ENCODE measurements around the gene ALAS2. TPM values are rescaled to one million over a fixed set of nuclear protein-coding genes. Genes with fewer than 3 reads are reported as not detected.

The ALAS2 gene
- total RNA-seq, 1 experiment from 2014 or later, result not detected

DNA sequence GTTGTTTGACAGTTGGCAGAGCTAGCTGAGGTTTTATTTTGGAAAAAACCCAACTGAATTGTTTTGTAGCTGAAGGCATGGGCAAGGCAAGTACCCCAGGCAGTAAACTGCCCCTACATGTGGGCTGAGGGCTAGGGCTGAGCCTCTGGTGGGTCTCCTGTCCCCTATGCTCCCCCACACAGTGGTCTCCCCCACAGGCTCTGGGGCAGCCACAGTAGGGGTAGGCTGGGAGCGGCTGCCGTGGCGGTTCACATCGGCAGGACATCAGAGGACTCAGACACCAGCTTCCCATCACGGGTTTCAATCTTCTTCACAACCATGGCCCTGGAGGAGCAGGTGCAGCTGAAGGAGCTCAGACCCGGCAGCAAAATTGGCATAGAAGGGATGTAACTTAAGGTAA lies 10.7 kb upstream of the ALAS2 start:
- H3K36me3 ChIP-seq (ENCODE audit: insufficient read depth, low read length), result no peaks in the 10 kb centered on the region
- no peak overlapping the region for H3K27ac ChIP-seq (ENCODE audit: low read length)
- H3K27me3 ChIP-seq (ENCODE audit: low read length), result no peaks in the 10 kb centered on the region
- no peak for DNase-seq
- no peak overlapping the region for H3K9ac ChIP-seq (ENCODE audit: low read length)
- no peak overlapping the region for H3K4me3 ChIP-seq (ENCODE audit: low read length)
- H3K9me2 ChIP-seq (replicated peaks; ENCODE audit: insufficient read depth, low read length), result no peaks in the 10 kb centered on the region
- H3K79me2 ChIP-seq (ENCODE audit: low read length), result no peaks in the 10 kb centered on the region
- H4K20me1 ChIP-seq (ENCODE audit: insufficient read depth, low read depth, low read length), result no peaks in the 10 kb centered on the region
- H3K4me2 ChIP-seq (ENCODE audit: low read depth, low read length, poor library complexity, severe bottlenecking), result no peak overlapping the region
- H2AFZ ChIP-seq (ENCODE audit: low read length), result no peak overlapping the region
- no peaks in the 10 kb centered on the region for H3K4me1 ChIP-seq (ENCODE audit: low read length)
- no peaks in the 10 kb centered on the region for H3K9me3 ChIP-seq (ENCODE audit: low read length)

DNA sequence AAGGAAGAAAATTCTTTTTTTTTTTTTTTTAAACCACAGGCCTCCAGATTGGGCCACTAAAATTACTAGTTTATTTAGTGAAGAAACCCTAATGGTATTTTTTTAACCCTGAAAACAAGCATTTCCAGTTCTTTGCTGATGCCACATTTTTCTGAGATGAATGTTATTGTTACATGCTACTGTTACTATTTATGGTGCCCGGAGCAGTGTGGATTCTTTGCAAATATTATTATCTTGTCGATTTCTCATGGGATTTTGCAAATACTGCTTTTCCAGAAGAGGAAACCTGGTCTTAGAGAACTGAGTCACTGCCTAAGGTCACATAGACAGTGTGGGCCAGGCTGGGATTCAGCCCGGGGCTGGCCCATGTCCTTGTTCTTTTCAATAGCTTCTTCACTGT lies 8.7 kb upstream of the ALAS2 start:
- no peak overlapping the region for H3K4me2 ChIP-seq (ENCODE audit: low read depth, low read length, poor library complexity, severe bottlenecking)
- no peaks in the 10 kb centered on the region for H3K4me1 ChIP-seq (ENCODE audit: low read length)
- H3K27ac ChIP-seq (ENCODE audit: low read length), result no peak overlapping the region

DNA sequence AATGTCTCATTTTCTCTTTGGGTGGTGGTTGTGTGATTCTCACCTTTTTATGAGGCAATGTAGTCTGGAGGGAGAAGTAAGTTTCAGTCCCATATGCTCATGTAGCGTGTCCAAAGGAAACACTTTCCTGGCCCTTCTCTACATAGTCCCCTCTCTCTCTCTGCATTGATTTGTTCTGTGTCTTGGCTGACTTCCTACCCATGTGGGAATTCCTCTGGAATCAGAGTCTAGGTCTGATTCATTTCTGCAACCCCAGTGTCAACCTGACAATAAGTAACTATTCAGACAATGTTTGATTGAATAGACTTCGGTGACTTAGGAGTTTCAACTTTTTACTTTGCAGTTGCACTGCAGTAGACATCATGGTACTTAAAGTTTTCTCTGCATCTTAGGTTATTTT lies 2.7 kb upstream of the ALAS2 start:
- no peaks in the 10 kb centered on the region for H4K20me1 ChIP-seq (ENCODE audit: insufficient read depth, low read depth, low read length)
- no peaks in the 10 kb centered on the region for H3K36me3 ChIP-seq (ENCODE audit: insufficient read depth, low read length)
- no peaks in the 10 kb centered on the region for H3K9me2 ChIP-seq (replicated peaks; ENCODE audit: insufficient read depth, low read length)
- DNase-seq, result no peak
- H2AFZ ChIP-seq (ENCODE audit: low read length), result no peak overlapping the region
- no peak overlapping the region for H3K4me3 ChIP-seq (ENCODE audit: low read length)
- no peak overlapping the region for H3K4me2 ChIP-seq (ENCODE audit: low read depth, low read length, poor library complexity, severe bottlenecking)
- no peaks in the 10 kb centered on the region for H3K9me3 ChIP-seq (ENCODE audit: low read length)
- no peak overlapping the region for H3K27ac ChIP-seq (ENCODE audit: low read length)
- no peaks in the 10 kb centered on the region for H3K27me3 ChIP-seq (ENCODE audit: low read length)
- H3K9ac ChIP-seq (ENCODE audit: low read length), result no peak overlapping the region
- no peaks in the 10 kb centered on the region for H3K79me2 ChIP-seq (ENCODE audit: low read length)
- H3K4me1 ChIP-seq (ENCODE audit: low read length), result no peaks in the 10 kb centered on the region

More for the DNA sequence above, 8.7 kb upstream of the ALAS2 start:
- Histone ChIP-seq H3K27me3 (ENCODE audit: low read length) (no peaks in the 10 kb centered on the region), H3K79me2 (ENCODE audit: low read length) (no peaks in the 10 kb centered on the region), H3K4me3 (ENCODE audit: low read length) (no peak overlapping the region), H2AFZ (ENCODE audit: low read length) (no peak overlapping the region), H4K20me1 (ENCODE audit: insufficient read depth, low read depth, low read length) (no peaks in the 10 kb centered on the region), H3K36me3 (ENCODE audit: insufficient read depth, low read length) (no peaks in the 10 kb centered on the region), H3K9ac (ENCODE audit: low read length) (no peak overlapping the region), H3K9me3 (ENCODE audit: low read length) (no peaks in the 10 kb centered on the region), H3K9me2 (replicated peaks; ENCODE audit: insufficient read depth, low read length) (no peaks in the 10 kb centered on the region)
- DNase-seq, result no peak

DNA sequence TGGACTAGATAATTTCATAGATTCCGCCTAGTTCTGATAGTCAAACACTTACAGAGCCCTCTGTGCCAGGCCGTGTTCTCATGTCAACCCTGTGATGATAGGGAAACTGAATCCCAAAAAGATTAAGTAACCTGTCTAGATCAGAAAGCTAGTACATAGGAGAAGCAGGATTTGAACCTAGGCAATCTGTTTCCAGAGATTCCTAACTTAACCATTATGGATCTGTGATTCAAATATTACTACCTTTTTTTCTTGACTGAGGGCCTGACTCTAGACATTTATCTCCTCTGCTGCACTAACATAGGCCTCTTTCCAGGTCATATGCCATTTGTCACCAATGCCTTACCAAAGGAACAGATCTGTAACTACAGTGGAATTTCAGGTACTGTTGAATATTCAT lies 1.5 kb downstream of the ALAS2 start:
- H4K20me1 ChIP-seq (ENCODE audit: insufficient read depth, low read depth, low read length), result no peaks in the 10 kb centered on the region
- no peak overlapping the region for H3K4me2 ChIP-seq (ENCODE audit: low read depth, low read length, poor library complexity, severe bottlenecking)
- H2AFZ ChIP-seq (ENCODE audit: low read length), result no peak overlapping the region
- H3K36me3 ChIP-seq (ENCODE audit: insufficient read depth, low read length), result no peaks in the 10 kb centered on the region
- no peaks in the 10 kb centered on the region for H3K79me2 ChIP-seq (ENCODE audit: low read length)
- no peak overlapping the region for H3K9ac ChIP-seq (ENCODE audit: low read length)
- no peaks in the 10 kb centered on the region for H3K9me2 ChIP-seq (replicated peaks; ENCODE audit: insufficient read depth, low read length)
- H3K4me1 ChIP-seq (ENCODE audit: low read length), result no peaks in the 10 kb centered on the region
- H3K27me3 ChIP-seq (ENCODE audit: low read length), result no peaks in the 10 kb centered on the region
- H3K9me3 ChIP-seq (ENCODE audit: low read length), result no peaks in the 10 kb centered on the region
- DNase-seq, result no peak
- no peak overlapping the region for H3K27ac ChIP-seq (ENCODE audit: low read length)
- no peak overlapping the region for H3K4me3 ChIP-seq (ENCODE audit: low read length)

DNA sequence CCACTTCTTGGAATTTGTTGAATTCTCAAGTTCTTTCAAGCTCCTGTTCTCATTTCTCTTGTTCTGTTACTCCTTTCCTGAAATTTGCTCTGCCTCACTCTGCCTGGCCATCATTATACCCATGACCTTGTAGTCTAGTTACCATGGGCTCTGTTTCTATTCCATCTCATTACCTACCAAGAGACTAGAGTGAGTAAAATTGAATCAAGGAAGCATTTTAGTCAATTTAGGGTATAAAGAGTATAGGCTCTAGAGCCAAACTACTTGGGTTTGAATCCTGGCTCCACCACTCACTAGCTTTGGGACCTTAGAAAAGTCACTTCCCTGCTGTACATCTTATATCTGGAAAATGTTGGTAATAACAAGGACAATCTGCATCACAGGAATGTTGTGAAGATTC lies 2.2 kb downstream of the ALAS2 start:
- Histone ChIP-seq H3K9ac (ENCODE audit: low read length) (no peak overlapping the region), H3K36me3 (ENCODE audit: insufficient read depth, low read length) (no peaks in the 10 kb centered on the region), H3K9me2 (replicated peaks; ENCODE audit: insufficient read depth, low read length) (no peaks in the 10 kb centered on the region), H3K27me3 (ENCODE audit: low read length) (no peaks in the 10 kb centered on the region), H2AFZ (ENCODE audit: low read length) (no peak overlapping the region), H4K20me1 (ENCODE audit: insufficient read depth, low read depth, low read length) (no peaks in the 10 kb centered on the region), H3K4me2 (ENCODE audit: low read depth, low read length, poor library complexity, severe bottlenecking) (no peak overlapping the region), H3K79me2 (ENCODE audit: low read length) (no peaks in the 10 kb centered on the region), H3K9me3 (ENCODE audit: low read length) (no peaks in the 10 kb centered on the region), H3K4me1 (ENCODE audit: low read length) (no peaks in the 10 kb centered on the region), H3K4me3 (ENCODE audit: low read length) (no peak overlapping the region), H3K27ac (ENCODE audit: low read length) (no peak overlapping the region)
- no peak for DNase-seq

DNA sequence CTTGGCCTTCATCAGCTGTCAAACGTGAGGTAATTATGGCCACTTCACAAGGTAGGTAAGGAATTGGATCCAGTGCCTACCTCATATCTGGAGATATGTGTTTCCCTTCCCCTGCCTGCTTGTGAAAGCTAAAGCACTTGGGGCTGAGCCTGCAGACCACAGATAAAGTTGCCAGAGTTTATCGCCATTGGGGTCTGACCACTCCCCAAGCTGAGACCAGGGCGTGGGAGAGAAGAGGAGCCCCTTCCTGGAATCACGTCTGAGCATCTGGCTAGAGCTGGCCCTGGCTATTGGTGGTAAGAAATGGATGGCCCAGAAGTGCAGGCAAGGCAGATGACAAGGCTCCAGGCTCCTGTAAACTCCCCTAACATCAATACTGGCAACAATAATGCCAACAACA lies 2.7 kb downstream of the ALAS2 start:
- Histone ChIP-seq H4K20me1 (ENCODE audit: insufficient read depth, low read depth, low read length) (no peaks in the 10 kb centered on the region), H3K9ac (ENCODE audit: low read length) (no peak overlapping the region), H3K4me2 (ENCODE audit: low read depth, low read length, poor library complexity, severe bottlenecking) (no peak overlapping the region), H3K36me3 (ENCODE audit: insufficient read depth, low read length) (no peaks in the 10 kb centered on the region), H3K27me3 (ENCODE audit: low read length) (no peaks in the 10 kb centered on the region), H3K4me1 (ENCODE audit: low read length) (no peaks in the 10 kb centered on the region), H3K9me2 (replicated peaks; ENCODE audit: insufficient read depth, low read length) (no peaks in the 10 kb centered on the region), H3K27ac (ENCODE audit: low read length) (no peak overlapping the region), H3K4me3 (ENCODE audit: low read length) (no peak overlapping the region), H2AFZ (ENCODE audit: low read length) (no peak overlapping the region), H3K79me2 (ENCODE audit: low read length) (no peaks in the 10 kb centered on the region), H3K9me3 (ENCODE audit: low read length) (no peaks in the 10 kb centered on the region)
- DNase-seq, result no peak

DNA sequence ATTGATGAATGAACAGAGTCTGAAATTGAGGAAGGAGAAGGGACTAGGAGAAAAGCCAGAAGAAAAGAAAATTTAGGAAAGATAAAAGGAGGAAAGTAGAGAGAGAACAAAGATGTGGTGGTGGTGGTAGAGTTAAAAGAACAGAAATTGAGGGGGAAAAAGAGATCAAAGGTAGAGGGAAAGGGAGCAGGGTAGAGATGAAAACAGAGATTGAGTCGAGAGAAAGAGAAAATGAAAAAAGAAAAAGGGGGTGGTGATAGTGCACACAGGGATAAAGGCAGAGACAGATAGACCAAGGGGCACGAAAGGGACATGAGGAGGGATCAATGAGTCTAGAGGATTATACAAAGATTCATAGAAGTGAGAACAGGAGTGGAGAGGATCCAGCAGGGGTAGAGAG lies 3.9 kb downstream of the ALAS2 start:
- Histone ChIP-seq H3K4me3 (ENCODE audit: low read length) (no peak overlapping the region), H3K9ac (ENCODE audit: low read length) (no peak overlapping the region), H3K79me2 (ENCODE audit: low read length) (no peaks in the 10 kb centered on the region), H2AFZ (ENCODE audit: low read length) (no peak overlapping the region), H3K27me3 (ENCODE audit: low read length) (no peaks in the 10 kb centered on the region), H3K9me3 (ENCODE audit: low read length) (no peaks in the 10 kb centered on the region), H3K4me2 (ENCODE audit: low read depth, low read length, poor library complexity, severe bottlenecking) (no peak overlapping the region), H3K27ac (ENCODE audit: low read length) (no peak overlapping the region), H3K36me3 (ENCODE audit: insufficient read depth, low read length) (no peaks in the 10 kb centered on the region), H3K4me1 (ENCODE audit: low read length) (no peaks in the 10 kb centered on the region), H4K20me1 (ENCODE audit: insufficient read depth, low read depth, low read length) (no peaks in the 10 kb centered on the region), H3K9me2 (replicated peaks; ENCODE audit: insufficient read depth, low read length) (no peaks in the 10 kb centered on the region)
- no peak for DNase-seq

DNA sequence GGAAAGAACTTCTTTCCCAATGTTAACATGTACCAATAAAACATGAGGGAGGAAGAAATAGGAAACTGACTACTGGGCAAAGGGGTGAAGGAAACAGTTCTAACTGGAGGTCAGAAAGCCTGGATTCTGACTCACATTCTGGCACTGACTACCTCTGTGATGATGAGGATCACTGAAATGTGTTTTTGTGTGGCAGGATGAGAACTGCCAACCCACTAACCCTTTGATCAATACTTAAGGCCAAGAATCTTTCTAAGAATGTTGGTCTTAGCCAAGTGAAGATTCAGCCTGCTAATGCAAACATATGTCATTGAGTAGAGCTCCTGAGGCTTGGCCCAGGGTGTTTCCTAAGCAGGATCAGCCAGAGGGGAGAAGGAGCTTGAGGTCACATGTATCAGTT lies 4.6 kb downstream of the ALAS2 start:
- DNase-seq, result no peak
- Histone ChIP-seq H3K27me3 (ENCODE audit: low read length) (no peaks in the 10 kb centered on the region), H3K4me1 (ENCODE audit: low read length) (no peaks in the 10 kb centered on the region), H2AFZ (ENCODE audit: low read length) (no peak overlapping the region), H3K9me2 (replicated peaks; ENCODE audit: insufficient read depth, low read length) (no peaks in the 10 kb centered on the region), H3K4me3 (ENCODE audit: low read length) (no peak overlapping the region), H3K27ac (ENCODE audit: low read length) (no peak overlapping the region), H3K9me3 (ENCODE audit: low read length) (no peaks in the 10 kb centered on the region), H3K9ac (ENCODE audit: low read length) (no peak overlapping the region), H3K4me2 (ENCODE audit: low read depth, low read length, poor library complexity, severe bottlenecking) (no peak overlapping the region), H3K36me3 (ENCODE audit: insufficient read depth, low read length) (no peaks in the 10 kb centered on the region), H4K20me1 (ENCODE audit: insufficient read depth, low read depth, low read length) (no peaks in the 10 kb centered on the region), H3K79me2 (ENCODE audit: low read length) (no peaks in the 10 kb centered on the region)

DNA sequence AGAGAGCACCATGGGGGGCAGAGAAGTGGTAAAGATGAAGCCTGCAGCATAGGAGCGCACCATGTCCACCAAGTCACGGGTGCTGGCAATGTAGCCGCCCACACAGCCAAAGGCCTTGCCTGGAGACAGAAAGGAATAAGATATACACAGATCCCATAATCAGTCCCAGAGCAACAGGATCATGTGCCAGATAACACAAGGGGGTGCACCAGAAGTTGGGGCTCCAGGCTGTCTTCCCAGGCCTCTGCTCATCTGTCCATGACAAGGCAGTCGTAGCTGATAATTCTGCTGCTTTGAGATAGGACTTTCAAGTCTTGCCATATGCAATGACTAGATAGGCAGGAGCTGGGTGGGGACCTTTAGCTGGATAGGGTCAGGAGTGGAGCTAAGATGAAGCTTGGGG lies 15.9 kb downstream of the ALAS2 start:
- Histone ChIP-seq H3K4me1 (ENCODE audit: low read length) (no peaks in the 10 kb centered on the region), H3K4me2 (ENCODE audit: low read depth, low read length, poor library complexity, severe bottlenecking) (no peak overlapping the region), H3K27ac (ENCODE audit: low read length) (no peak overlapping the region), H3K79me2 (ENCODE audit: low read length) (no peaks in the 10 kb centered on the region), H3K27me3 (ENCODE audit: low read length) (no peaks in the 10 kb centered on the region), H3K9me3 (ENCODE audit: low read length) (no peaks in the 10 kb centered on the region; the same call in 1 of the 2 replicates), H2AFZ (ENCODE audit: low read length) (no peak overlapping the region), H4K20me1 (ENCODE audit: insufficient read depth, low read depth, low read length) (no peaks in the 10 kb centered on the region), H3K9ac (ENCODE audit: low read length) (no peak overlapping the region), H3K4me3 (ENCODE audit: low read length) (no peak overlapping the region), H3K36me3 (ENCODE audit: insufficient read depth, low read length) (no peaks in the 10 kb centered on the region), H3K9me2 (replicated peaks; ENCODE audit: insufficient read depth, low read length) (no peaks in the 10 kb centered on the region)
- DNase-seq, result no peak

All from Karpas-422 (cell line).